ENCODE results near the gene KPNB1. TPM values are rescaled to one million over a fixed set of nuclear protein-coding genes. Genes with fewer than 3 reads are reported as not detected.

Gene KPNB1
- total RNA-seq, 2 experiments from 2014 or later: 475 to 488 TPM

DNA sequence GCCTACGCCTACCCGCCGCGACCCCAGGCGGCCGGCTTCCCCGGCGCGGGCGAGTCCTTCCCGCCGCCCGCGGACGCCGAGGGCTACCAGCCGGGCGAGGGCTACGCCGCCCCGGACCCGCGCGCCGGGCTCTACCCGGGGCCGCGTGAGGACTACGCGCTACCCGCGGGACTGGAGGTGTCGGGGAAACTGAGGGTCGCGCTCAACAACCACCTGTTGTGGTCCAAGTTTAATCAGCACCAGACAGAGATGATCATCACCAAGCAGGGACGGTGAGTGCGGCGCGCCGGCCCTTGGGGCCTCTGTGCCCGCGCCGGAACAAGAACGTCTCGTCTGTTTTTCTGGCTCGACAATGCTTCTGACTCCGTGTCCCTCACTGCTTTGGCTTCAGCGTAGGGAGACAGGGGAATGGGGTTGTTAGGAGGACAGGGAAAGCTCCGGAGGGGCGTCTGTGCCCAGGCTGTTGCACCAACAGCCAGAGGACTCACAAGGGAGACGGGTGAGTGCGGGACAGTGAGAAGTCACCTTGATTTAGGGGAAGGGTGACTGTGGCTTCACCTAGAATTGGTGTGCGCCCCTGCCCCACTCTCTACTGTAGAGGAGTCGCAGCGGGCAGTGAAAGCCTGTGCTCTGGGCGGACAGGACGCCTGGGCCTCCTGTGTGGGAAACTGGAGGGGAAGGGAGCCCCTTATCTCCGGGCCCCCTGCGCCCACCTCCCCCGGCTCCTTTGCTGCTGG, 84.1 kb downstream of the KPNB1 start:
- no peaks in the 10 kb centered on the region for H3K27me3 Mint-ChIP-seq
- H3K4me3 Mint-ChIP-seq: peak overlapping the region; percentile 100
- CTCF ChIA-PET: interaction anchor here (0.5 to 8.0 kb wide), 20 partner anchors 8 to 70 kb away, joined by 3 to 175 read pairs (median 4); no protein-coding TSS in a partner anchor
- intact Hi-C loops (cut with micrococcal nuclease): loop anchor here (1.0 to 5.0 kb wide), 4 partner anchors 13 to 58 kb away; no protein-coding TSS in a partner anchor
- H3K27ac Mint-ChIP-seq: peak overlapping the region; percentile 93
- DNase-seq: peak; percentile 36
- H3K9me3 Mint-ChIP-seq: no peaks in the 10 kb centered on the region
- H3K36me3 Mint-ChIP-seq: peaks cover 37% of the 10 kb centered on the region
- H3K4me1 Mint-ChIP-seq (ENCODE audit: low read depth): peaks cover 66% of the 10 kb centered on the region
- POLR2A ChIA-PET: interaction anchor here (0.7 to 5.2 kb wide), 14 partner anchors 8 to 84 kb away, joined by 3 to 29 read pairs (median 6); partner anchors contain the start of genes KPNB1 and TBKBP1

GRCh38 chr17:47735139-47735464, 85.4 kb downstream of the KPNB1 start:
- Mint-ChIP-seq H3K9me3 (no peaks in the 10 kb centered on the region), H3K4me3 (peak overlapping the region; percentile 100), H3K4me1 (ENCODE audit: low read depth) (peaks cover 63% of the 10 kb centered on the region), H3K27me3 (no peaks in the 10 kb centered on the region), H3K27ac (peak overlapping the region; percentile 93), H3K36me3 (peaks cover 42% of the 10 kb centered on the region)
- POLR2A ChIA-PET: interaction anchor here (0.6 to 5.2 kb wide), 7 partner anchors 15 to 85 kb away, joined by 3 to 29 read pairs (median 7); partner anchors contain the start of gene KPNB1
- CTCF ChIA-PET: interaction anchor here (0.7 to 6.2 kb wide), 7 partner anchors 18 to 70 kb away, joined by 3 to 57 read pairs (median 6); no protein-coding TSS in a partner anchor
- DNase-seq: no peak
- intact Hi-C loops (cut with micrococcal nuclease): no loop called here

Other genes starting within 250 kb of the KPNB1 start
- gene NPEPPS, start 118.8 kb upstream of the KPNB1 start, total RNA-seq: 100 to 1,000 TPM; 113 to 114 TPM
- gene TBKBP1, start 44.2 kb downstream of the KPNB1 start, total RNA-seq: 10 to 100 TPM; 11.3 to 13.0 TPM
- gene TBX21, start 83.3 kb downstream of the KPNB1 start, total RNA-seq: 10 to 100 TPM; 57.7 to 58.2 TPM
- gene OSBPL7, start 171.9 kb downstream of the KPNB1 start, total RNA-seq: 10 to 100 TPM; 14.7 to 15.6 TPM
- gene MRPL10, start 181.6 kb downstream of the KPNB1 start, total RNA-seq: 10 to 100 TPM; 69.9 to 72.4 TPM
- gene LRRC46, start 181.8 kb downstream of the KPNB1 start, total RNA-seq: under 1 TPM; 0.29 to 0.59 TPM
- 10 to 100 TPM; 20.6 to 21.0 TPM for gene SCRN2, start 191.4 kb downstream of the KPNB1 start, total RNA-seq
- gene SP6, start 201.2 kb downstream of the KPNB1 start, total RNA-seq: under 1 TPM; 0.10 to 0.12 TPM
- 10 to 100 TPM; 15.1 to 17.2 TPM for gene SP2, start 246.3 kb downstream of the KPNB1 start, total RNA-seq